OCI-LY1 (cell line): ENCODE results near the gene TMEM233.

Experiments
- H2AFZ ChIP-seq: fragments of 200-600 bp; sonication (generic), shearing (Covaris generic); 2 replicates; pipeline ENCODE4 v1.6.0; 2014; ENCODE audit warnings: antibody characterized with exemption, mild to moderate bottlenecking, low read length
- H3F3A ChIP-seq: fragments of 200-600 bp; sonication (generic), shearing (Covaris generic); 2 replicates; pipeline ENCODE4 v1.6.0; 2014; ENCODE audit warnings: mild to moderate bottlenecking, antibody characterized with exemption, low read length, moderate library complexity; ENCODE audit not compliant: insufficient read depth
- H3K27ac ChIP-seq: fragments of 200-600 bp; sonication (generic); 2 replicates; pipeline ENCODE4 v1.5.1; 2014; ENCODE audit warnings: low read length, mixed run types, mild to moderate bottlenecking, low read depth; ENCODE audit not compliant: poor library complexity, severe bottlenecking
- H3K27me3 ChIP-seq: fragments of 200-600 bp; sonication (generic); 2 replicates; pipeline ENCODE4 v1.6.0; 2014; ENCODE audit warnings: antibody characterized with exemption, mild to moderate bottlenecking, low read length, moderate library complexity; ENCODE audit not compliant: insufficient read depth
- H3K36me3 ChIP-seq: fragments of 200-600 bp; sonication (generic); 2 replicates; pipeline ENCODE4 v1.6.1; 2014; ENCODE audit warnings: mild to moderate bottlenecking, antibody characterized with exemption, low read length, moderate library complexity, mixed read lengths; ENCODE audit not compliant: insufficient read depth
- H3K4me1 ChIP-seq: fragments of 200-600 bp; sonication (generic); 2 replicates; pipeline ENCODE4 v1.5.1; 2014; ENCODE audit warnings: mild to moderate bottlenecking, low read length, moderate library complexity; ENCODE audit not compliant: insufficient read depth, severe bottlenecking
- H3K4me2 ChIP-seq: fragments of 200-600 bp; sonication (generic), shearing (Covaris generic); 2 replicates; pipeline ENCODE4 v1.6.1; 2014; ENCODE audit warnings: low read length
- H3K4me3 ChIP-seq: fragments of 200-600 bp; sonication (generic); 2 replicates; pipeline ENCODE4 v1.5.1; 2014; ENCODE audit warnings: low read length, low read depth, mild to moderate bottlenecking, mixed read lengths; ENCODE audit not compliant: poor library complexity, severe bottlenecking
- H3K79me2 ChIP-seq: fragments of 200-600 bp; shearing (Covaris generic); 2 replicates; pipeline ENCODE4 v1.6.1; 2016; ENCODE audit warnings: mixed run types, low read length, mixed read lengths; ENCODE audit not compliant: insufficient read depth
- H3K9ac ChIP-seq: fragments of 200-600 bp; sonication (generic), shearing (Covaris generic); 2 replicates; pipeline ENCODE4 v1.6.1; 2014; ENCODE audit warnings: mild to moderate bottlenecking, low read length, mixed read lengths
- H3K9me2 ChIP-seq: fragments of 200-600 bp; sonication (generic), shearing (Covaris generic); 2 replicates; pipeline ENCODE4 v1.6.1; 2014; ENCODE audit warnings: low read depth, mild to moderate bottlenecking, low read length, mixed read lengths
- H3K9me3 ChIP-seq: fragments of 200-600 bp; shearing (Covaris generic); 2 replicates; pipeline ENCODE4 v1.6.1; 2014; ENCODE audit warnings: low read length, mixed read lengths
- H4K20me1 ChIP-seq: fragments of 200-600 bp; sonication (generic), shearing (Covaris generic); 2 replicates; pipeline ENCODE4 v1.6.0; 2016; ENCODE audit warnings: mild to moderate bottlenecking, low read length; ENCODE audit not compliant: insufficient read depth
- EZH2 ChIP-seq: fragments of 200-600 bp; sonication (generic), shearing (Covaris generic); IDR thresholded peaks from 2 replicates; pipeline ENCODE4 v1.8.0; 2017; ENCODE audit warnings: borderline replicate concordance, mixed run types, mild to moderate bottlenecking, antibody characterized with exemption, low read length, moderate library complexity, mixed read lengths
- TF ChIP-seq, protein P1 (sequence below): fragments of 200-600 bp; sonication (generic), shearing (Covaris generic); IDR thresholded peaks from 2 replicates; pipeline ENCODE4 v1.5.1; 2017; ENCODE audit warnings: mild to moderate bottlenecking, antibody characterized with exemption, low read length, moderate library complexity, mixed read lengths

TMEM233 gene

DNA sequence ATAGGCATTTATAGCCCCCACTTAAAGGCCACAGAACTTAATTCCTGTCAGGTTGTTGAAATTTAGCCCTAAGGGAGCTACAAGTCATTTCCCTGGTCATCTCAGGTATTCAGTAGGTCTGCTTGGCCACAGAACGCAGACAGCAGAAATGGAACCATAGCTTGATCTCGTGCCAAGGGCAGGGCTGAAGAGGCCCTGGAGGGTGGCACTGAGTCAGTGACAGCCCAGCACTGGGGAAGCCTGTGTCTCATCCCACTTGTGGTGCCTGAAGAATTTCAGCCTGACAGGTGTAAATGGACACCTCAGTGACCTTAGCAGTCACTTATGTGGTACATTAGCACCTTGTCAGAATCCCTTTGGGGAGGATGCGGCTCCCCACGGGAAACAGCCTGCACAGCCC lies 81.0 kb downstream of the TMEM233 start:
- Histone ChIP-seq H3K9ac (no peak overlapping the region), H2AFZ (no peak overlapping the region), H3K79me2 (peaks cover 2% of the 10 kb centered on the region; the same call in 1 of the 2 replicates), H3K36me3 (peaks cover 99% of the 10 kb centered on the region), H3K4me3 (no peak overlapping the region), H3K27ac (no peak overlapping the region), H4K20me1 (no peaks in the 10 kb centered on the region), H3K9me3 (no peaks in the 10 kb centered on the region), H3K9me2 (no peaks in the 10 kb centered on the region), H3K27me3 (no peaks in the 10 kb centered on the region), H3F3A (no peaks in the 10 kb centered on the region), H3K4me2 (no peak overlapping the region), H3K4me1 (peaks cover 15% of the 10 kb centered on the region)
- TF ChIP-seq EZH2: no peak
- TF ChIP-seq, protein P1, sequence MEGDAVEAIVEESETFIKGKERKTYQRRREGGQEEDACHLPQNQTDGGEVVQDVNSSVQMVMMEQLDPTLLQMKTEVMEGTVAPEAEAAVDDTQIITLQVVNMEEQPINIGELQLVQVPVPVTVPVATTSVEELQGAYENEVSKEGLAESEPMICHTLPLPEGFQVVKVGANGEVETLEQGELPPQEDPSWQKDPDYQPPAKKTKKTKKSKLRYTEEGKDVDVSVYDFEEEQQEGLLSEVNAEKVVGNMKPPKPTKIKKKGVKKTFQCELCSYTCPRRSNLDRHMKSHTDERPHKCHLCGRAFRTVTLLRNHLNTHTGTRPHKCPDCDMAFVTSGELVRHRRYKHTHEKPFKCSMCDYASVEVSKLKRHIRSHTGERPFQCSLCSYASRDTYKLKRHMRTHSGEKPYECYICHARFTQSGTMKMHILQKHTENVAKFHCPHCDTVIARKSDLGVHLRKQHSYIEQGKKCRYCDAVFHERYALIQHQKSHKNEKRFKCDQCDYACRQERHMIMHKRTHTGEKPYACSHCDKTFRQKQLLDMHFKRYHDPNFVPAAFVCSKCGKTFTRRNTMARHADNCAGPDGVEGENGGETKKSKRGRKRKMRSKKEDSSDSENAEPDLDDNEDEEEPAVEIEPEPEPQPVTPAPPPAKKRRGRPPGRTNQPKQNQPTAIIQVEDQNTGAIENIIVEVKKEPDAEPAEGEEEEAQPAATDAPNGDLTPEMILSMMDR: no peak

DNA sequence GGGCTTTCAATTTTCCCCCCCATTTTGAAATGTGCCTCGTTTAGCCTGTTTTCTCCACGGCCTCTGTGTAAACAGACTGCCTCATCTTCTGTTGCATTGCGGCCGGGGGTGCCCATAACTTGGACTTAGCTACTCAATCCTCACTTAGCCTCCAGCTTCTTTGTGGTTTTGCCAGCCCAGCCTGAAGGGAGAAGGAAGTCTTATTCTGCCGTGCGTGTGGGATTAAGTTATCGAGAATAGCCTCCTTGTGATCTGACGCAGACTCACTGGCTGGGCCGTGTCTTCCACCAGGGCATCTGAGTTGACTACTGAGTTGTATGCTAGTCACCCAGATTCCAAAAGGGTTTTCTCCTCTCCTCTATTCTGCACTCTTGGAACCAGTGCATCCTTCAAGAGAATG lies 82.4 kb downstream of the TMEM233 start:
- H3K9me3 ChIP-seq: no peaks in the 10 kb centered on the region
- peaks cover 99% of the 10 kb centered on the region for H3K36me3 ChIP-seq
- no peaks in the 10 kb centered on the region for H3K9me2 ChIP-seq
- no peak overlapping the region for H3K27ac ChIP-seq
- no peaks in the 10 kb centered on the region for H3K79me2 ChIP-seq
- no peaks in the 10 kb centered on the region for H3F3A ChIP-seq
- no peaks in the 10 kb centered on the region for H3K27me3 ChIP-seq
- H2AFZ ChIP-seq: no peak overlapping the region
- no peak overlapping the region for H3K4me2 ChIP-seq
- no peak for TF ChIP-seq EZH2
- no peak overlapping the region for H3K9ac ChIP-seq
- peaks cover 1% of the 10 kb centered on the region for H3K4me1 ChIP-seq
- H4K20me1 ChIP-seq: no peaks in the 10 kb centered on the region
- H3K4me3 ChIP-seq: no peak overlapping the region

DNA sequence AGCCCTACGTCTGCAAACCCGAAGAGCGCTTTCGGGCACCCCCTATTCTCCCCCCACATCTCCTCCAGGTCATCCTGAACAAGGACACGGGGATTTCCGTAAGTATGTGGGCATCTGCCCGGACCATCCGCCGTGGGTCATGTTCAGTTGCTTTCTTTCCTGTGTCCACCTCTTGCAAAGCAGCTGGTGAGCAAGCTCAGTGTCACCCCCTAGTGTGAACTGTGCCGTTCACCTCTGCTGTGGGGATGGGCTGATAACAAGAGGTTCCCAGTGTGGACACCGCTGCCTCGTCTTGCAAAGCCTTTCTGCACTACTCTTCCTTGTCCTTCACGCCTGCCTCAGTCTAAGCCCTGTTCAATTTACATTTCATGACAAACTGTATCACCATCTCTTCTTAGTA lies 83.0 kb downstream of the TMEM233 start:
- Histone ChIP-seq H3K9me3 (no peaks in the 10 kb centered on the region), H3K4me1 (peaks cover 6% of the 10 kb centered on the region), H3K27me3 (no peaks in the 10 kb centered on the region), H3K4me3 (no peak overlapping the region), H3K4me2 (no peak overlapping the region), H3K27ac (no peak overlapping the region), H3K36me3 (peaks cover 99% of the 10 kb centered on the region), H3K9ac (no peak overlapping the region), H3K79me2 (no peaks in the 10 kb centered on the region), H4K20me1 (no peaks in the 10 kb centered on the region), H3K9me2 (no peaks in the 10 kb centered on the region), H3F3A (no peaks in the 10 kb centered on the region), H2AFZ (no peak overlapping the region)
- TF ChIP-seq, protein P1: 0 out of 2 replicates have a peak, but pooled peaks have one; percentile 8
- no peak for TF ChIP-seq EZH2

DNA sequence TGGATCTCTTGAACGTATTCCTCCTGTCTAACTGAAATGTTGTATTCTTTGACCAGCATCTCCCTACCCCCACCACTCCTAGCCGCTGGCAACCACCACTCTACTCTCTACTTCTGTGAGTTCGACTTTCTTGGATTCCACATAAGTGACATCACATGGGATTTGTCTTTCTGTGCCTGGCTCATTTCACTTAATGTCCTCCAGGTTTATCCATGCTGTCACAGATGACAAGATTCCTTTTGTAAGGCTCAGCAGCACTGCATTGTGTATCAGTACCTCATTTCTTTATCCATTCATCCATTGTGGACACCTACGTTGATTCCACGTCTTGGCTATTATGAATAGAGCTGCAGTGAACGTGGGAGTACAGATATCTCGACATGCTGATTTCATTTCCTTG lies 84.9 kb downstream of the TMEM233 start:
- no peak overlapping the region for H3K27ac ChIP-seq
- no peaks in the 10 kb centered on the region for H3K27me3 ChIP-seq
- H4K20me1 ChIP-seq: no peaks in the 10 kb centered on the region
- H3K9ac ChIP-seq: no peak overlapping the region
- no peak overlapping the region for H2AFZ ChIP-seq
- TF ChIP-seq, protein P1: no peak
- no peak for TF ChIP-seq EZH2
- no peaks in the 10 kb centered on the region for H3K9me2 ChIP-seq
- H3K79me2 ChIP-seq: no peaks in the 10 kb centered on the region
- H3K4me1 ChIP-seq: peaks cover 21% of the 10 kb centered on the region
- H3F3A ChIP-seq: no peaks in the 10 kb centered on the region
- H3K9me3 ChIP-seq: no peaks in the 10 kb centered on the region
- peaks cover 94% of the 10 kb centered on the region for H3K36me3 ChIP-seq
- no peak overlapping the region for H3K4me3 ChIP-seq
- H3K4me2 ChIP-seq: no peak overlapping the region
